HG03196 (cell line): ENCODE results near the gene SMAP1.
"Not testable (repeated sequence)": the region's sequence is repeated elsewhere in the genome, so short reads cannot be mapped to it uniquely, and the experiment has no call there.

Experiments
- ATAC-seq: cut with Tn5 transposase; IDR thresholded peaks from one replicate; pipeline ENCODE4 v1.9.1; 2021; ENCODE audit not compliant: unreplicated experiment

Gene SMAP1

DNA sequence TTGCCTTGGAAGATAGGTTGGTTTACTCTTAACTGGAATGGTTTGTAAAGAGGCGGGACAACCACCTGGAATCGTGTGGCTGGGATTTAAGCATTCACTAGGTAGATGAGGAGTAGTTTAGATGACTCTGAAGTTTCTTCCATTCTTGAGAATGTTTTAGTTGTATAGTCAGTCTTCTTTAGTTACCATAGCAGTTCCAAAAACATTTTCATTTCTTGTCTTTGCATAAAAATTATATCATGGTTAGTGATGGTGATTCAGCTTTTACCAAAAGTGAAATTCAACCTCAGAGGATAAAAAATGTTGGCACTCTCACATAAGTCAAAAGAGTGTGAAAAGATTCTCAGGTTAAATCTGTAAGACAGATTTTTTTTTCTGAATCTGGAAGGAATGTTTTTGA is 70.3 kb downstream of the SMAP1 start:
- ATAC-seq = no peak

DNA sequence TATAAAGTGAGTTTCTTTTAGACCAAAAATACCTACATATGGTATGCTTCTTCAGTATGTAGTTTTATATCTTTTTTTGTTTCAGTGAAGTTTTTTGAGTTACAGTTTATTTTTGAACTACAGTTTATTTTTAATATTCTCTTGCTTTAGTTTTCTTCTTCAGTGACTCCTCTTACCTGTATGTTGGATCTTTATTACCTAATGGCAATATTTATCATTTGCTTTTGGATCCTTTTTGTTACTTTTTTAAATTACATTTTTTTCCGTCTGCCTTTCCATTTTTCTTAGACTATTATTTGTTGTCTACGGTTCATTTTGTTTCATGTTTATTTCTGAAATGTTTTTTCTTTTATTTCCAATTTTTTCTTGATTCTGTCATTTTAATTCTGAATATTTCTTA is 71.9 kb downstream of the SMAP1 start:
- ATAC-seq = no peak

DNA sequence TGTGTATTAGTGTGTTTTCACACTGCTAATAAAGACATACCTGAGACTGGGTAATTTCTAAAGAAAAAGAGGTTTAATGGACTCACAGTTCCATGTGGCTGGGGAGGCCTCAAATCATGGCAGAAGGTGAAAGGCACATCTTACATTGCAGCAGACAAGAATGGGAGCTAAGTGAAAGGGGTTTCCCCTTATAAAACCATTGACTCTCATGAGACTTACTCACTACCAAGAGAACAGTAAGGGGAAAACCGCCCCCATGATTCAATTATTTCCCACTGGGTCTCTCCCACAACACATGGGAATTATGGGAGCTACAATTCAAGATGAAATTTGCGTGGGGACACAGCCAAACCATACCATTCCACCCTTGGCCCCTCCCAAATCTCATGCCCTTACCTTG is 73.1 kb downstream of the SMAP1 start:
- not testable (repeated sequence) for ATAC-seq

DNA sequence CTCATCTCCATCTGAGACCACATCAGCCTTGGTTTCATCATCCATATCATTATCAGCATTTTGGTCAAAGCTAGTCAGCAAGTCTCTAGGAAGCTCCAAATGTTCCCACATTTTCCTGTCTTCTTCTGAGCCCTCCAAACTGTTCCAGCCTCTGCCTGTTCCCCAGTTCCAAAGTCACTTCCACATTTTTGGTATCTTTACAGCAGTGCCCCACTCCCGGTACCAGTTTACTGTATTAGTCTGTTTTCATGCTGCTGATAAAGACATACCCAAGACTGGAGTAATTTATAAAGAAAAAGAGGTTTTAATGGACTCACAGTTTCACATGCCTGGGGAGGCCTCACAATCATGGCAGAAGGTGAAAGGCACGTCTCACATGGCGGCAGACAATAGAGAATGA is 74.8 kb downstream of the SMAP1 start:
- not testable (repeated sequence) for ATAC-seq

DNA sequence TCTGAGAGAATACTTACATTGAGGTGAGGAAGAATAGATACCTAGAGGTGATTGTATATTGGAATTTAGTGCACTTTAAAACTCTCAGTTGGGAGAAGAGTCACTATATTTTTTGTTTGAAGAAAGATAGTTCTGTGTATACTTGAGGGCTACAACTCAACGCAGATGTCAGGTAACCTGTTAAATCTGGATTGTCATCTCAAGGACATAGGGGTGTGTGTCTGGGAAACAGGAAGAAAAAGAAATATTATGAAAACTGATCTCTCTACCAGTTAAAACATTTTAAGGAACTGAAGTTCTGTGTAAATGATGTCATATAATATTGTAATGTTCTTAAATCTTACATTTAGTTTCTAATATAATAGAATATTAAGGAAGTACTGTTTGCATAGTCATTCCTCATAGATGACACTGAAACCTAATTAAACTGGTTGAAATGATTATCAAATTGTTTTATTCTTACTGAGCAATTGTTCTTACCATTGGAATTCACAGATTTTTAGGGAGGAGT is 86.2 kb downstream of the SMAP1 start:
- ATAC-seq = no peak

DNA sequence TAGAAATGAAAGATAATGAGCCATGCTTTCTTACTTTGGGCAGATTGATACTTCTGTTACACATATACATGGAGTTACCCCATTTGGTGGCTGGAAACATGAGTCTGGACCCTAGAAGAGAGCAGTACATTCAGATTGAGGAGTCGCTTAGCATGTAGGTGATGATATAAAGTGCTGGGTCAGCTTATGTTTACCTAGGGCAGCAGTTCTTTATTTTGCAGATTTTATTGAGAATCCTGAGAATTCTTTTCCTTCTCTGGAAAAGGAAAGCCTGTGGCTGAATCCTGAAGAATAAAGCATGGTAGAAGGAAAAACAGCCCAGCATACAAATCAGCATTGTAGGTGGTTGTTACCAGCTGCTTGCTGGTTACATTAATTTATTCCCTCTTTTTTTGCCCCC is 91.2 kb downstream of the SMAP1 start:
- ATAC-seq = no peak

DNA sequence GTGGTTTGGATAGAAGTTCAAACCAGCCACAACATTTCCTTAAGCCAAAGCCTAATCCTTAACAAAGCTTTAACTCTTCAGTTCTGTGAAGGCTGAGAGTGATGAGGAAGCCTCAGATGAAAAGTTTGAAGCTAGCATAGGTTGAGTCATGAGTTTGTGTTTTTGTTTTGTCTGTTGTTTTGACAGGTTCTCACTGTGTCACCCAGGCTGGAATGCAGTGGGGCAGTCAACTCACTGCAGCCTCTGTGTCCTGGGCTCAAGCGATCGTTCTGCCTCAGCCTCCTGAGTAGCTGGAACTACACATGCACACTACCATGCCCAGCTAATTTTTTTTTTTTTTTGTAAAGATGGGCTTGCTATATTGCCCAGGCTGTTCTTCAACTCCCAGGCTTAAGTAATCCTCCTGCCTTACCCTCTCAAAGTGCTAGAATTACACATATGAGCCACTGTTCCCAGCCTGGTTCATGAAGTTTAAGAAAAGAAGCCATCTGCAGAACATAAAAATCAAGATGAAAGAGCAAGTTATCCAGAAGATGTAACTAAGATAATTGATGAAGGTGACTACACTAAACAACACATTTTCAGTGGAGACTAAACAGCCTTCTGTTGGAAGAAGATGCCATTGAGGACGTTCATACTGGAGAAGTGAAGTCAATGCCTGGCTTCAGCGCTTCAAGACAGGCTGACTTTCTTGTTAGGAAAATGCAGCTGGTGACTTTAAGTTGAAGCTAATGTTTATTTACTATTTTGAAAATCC is 96.2 kb downstream of the SMAP1 start:
- ATAC-seq = no peak

DNA sequence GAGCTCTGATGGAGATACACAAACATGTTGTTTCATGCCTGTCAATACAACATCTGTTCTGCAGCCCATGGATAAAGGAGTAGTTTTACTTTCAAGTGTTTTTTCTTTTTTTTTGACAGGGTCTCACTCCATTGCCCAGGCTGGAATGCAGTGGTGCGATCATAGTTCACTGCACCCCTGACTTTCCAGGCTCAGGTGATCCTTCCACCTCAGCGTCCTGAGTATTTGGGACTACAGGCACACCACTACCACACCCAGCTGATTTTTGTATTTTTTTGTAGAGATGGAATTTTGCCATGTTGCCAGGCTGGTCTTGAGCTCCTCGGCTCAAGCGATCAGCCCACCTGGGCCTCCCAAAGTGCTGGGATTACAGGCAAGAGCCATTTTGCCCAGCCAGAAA is 97.0 kb downstream of the SMAP1 start:
- ATAC-seq = no peak

DNA sequence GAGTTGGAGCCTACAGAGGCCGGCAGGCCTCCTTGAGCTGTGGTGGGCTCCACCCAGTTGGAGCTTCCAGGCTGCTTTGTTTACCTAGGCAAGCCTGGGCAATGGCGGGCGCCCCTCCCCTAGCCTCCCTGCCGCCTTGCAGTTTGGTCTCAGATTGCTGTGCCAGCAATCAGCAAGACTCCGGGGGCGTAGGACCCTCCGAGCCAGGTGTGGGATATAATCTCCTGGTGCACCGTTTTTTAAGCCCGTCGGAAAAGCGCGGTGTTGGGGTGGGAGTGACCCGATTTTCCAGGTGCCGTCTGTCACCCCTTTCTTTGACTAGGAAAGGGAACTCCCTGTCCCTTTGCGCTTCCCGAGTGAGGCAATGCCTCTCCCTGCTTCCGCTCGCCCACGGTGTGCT is 103.7 kb downstream of the SMAP1 start:
- not testable (repeated sequence) for ATAC-seq

DNA sequence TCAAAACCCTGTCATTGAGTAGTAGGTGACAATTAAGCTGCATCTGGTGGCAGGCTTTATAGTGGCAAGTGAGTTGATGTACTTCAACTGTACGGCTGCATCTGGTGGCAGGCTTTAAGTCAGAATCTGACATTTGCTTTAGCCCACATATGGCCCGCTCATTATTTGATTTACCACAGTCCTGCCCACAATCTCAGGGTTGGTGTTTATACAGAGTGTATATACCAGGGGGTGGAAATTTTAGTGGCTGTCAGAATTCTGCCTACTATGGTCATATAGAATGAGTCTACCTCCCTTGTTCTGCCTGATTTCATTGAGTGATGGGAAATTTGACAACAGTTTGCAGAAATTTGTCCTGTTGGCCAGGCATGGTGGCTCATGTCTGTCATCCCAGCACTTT is 112.3 kb downstream of the SMAP1 start:
- no peak for ATAC-seq

DNA sequence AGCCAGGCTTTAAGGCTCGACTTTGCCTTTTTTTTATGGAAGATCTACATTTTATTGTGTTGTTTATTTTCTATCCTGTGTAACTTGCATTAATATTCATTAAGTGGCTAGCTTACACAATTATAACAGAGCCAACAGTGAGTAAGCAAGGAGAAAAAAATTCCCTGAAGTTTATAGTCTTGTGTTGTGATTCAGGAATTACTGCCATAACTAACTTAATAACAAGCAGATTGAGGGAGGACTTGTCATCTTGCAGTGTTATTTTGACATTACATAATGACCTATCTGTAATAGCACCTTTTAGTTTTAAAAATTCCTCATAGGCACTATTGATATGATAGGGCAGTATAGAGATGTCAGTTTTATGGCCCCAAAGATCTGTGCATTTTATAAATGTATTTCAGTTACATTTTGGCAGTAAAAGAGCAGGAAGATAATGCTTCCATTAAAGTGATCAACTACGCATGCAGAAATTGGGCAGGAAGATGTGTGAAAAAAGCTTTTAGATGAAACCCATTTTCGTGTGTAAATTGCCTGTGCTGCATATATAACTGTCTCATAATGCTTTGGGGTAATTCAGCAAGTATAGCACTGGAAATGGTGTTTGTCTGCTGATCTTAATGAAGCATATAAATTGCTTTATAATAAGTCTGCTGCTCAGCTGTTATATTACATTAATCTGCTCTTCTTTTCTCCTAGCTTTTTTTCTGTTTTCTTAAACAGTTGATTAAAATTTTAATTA is 123.0 kb downstream of the SMAP1 start:
- no peak for ATAC-seq

DNA sequence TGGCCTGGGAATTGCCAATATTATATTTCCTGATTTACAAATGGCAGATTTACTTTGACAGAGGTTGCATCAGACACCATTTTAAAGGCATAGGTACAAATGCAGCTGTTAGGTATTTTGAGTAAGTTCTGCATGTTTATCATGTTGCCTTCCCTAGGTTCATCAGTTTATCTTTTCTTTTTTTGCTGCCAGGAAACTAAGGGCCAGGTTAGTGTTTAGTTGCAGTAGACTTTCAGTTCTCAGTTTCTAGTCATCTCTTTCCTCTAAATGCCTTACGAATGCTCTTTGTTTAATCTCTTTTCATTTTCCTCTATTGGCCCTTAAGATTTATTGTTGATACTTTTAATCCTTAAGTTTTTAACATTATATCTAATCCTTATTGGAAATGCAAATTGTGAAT is 129.9 kb downstream of the SMAP1 start:
- ATAC-seq = peak; percentile 95

DNA sequence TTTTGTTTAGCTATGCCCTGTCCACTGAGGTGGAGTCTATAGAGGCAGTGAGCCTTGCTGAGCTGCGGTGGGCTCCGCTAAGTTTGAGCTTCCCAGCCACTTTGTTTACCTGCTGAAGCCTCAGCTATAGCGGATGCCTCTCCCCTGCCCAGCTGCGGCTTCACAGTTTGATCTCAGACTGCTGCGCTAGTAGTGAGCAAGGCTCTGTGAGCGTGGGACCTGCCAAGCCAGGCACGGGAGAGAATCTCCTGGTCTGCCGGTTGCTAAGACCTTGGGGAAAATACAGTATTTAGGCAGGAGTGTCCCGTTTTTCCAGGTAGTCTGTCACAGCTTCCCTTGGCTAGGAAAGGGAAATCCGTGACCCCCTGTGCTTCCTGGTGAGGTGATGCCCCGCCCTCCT is 138.4 kb downstream of the SMAP1 start:
- ATAC-seq = no peak

DNA sequence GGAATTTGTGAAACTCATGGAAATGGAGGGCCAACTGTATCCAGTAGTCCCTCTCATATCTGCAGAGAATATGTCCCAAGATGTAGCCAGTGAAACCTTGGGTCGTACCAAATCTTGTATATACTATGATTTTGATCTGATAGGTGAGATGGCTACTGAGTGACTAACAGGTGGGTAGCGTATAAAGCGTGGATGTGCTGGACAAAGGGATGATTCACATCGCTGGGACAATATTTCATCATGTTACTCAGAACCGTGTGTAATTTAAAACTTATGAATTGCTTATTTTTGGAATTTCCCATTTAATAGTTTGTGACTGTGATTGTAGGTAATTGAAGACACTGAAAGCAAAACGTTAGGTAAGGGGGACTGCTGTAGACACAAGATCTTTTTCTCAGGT is 144.1 kb downstream of the SMAP1 start:
- no peak for ATAC-seq

DNA sequence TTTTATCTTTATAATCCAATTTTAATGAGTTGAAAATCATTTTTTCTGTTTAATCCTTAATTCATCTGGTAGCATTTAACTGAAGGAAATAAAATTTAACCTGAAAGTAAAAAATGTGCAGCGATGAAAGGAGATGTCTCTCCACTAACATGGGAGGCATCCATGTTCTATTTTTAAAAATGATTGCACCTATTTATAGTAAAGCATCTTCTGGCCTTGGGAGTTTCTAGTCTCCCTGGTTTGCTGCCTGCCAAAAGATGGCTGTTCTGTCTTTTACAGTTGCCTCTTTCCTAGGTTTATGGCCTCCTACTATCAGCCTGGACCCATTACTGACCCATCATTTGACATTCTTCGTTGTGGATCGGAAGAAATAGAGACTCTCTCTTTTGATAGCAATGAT is 146.2 kb downstream of the SMAP1 start:
- ATAC-seq = no peak

DNA sequence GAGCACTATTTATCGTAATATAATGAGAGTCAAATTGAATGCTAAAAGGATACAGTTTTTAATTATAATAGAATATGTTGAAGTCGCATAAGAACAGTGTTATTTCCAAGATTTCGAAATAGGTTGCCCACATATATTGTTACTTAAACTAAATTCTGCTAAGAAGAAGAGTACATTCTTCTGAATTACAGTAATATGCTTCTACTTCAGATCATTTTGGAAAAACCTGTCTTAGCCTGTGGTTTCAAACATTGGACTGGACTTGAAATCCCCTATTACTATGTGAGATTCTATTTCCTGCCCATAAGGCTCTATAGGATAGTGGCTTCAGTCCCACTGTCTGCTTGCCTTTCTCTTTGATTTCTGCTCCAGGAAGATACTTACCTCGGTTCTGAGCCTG is 152.0 kb downstream of the SMAP1 start:
- ATAC-seq = no peak

DNA sequence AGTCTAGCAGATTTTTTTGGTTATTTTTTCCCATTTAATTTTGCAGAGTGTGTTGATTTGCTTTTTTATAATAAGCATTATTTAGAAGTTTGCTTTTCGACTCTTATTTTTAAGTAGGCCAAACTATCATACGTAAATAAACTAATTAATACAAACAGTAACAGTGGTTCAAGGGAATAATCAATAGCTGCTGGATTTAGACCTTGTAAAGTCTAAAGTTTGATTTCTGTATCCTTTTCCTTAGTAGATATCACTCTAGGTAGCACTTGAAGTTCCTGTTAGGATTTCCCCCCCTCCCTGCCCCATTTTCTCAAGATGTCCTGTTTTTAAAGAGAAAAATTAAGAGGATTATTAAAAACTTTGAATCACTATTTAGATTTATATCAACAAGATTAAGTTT is 153.1 kb downstream of the SMAP1 start:
- ATAC-seq = no peak

DNA sequence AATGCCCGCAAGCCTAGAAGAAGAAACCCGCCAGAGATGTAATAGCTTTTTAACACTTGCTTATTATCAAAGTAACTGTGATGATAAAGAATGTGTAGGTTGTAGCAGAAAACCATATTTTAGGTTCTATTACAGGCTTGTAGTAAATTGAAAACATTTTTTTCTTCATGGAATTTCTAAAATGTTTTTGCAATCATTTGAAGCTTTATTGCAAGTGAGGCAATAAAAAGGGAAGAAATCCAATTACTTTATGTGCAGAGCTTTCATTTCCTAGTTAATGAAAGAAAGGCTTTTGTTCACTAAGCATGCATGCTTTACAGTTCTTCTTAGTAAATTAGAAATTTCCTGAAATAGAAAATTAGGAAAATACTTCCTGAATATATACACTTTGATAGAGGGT is 154.1 kb downstream of the SMAP1 start:
- ATAC-seq = no peak

DNA sequence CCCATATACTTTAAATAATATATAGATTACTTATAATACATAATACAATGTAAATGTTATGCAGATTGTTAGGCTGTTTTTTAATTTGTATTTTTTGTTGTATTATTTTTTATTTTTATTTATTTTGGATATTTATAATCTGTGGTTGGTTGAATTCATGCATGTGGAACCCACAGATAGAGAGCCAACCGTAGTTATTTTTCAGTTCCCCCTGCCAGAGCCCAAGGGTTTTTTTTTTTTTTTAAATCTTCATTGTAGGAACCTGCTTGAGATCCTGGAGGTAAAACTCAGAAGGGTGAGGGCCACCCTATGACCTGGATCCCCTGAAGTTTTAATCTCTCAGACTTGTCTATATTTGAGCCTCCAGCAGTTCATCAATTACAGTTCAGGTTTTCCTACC is 156.0 kb downstream of the SMAP1 start:
- ATAC-seq = no peak

DNA sequence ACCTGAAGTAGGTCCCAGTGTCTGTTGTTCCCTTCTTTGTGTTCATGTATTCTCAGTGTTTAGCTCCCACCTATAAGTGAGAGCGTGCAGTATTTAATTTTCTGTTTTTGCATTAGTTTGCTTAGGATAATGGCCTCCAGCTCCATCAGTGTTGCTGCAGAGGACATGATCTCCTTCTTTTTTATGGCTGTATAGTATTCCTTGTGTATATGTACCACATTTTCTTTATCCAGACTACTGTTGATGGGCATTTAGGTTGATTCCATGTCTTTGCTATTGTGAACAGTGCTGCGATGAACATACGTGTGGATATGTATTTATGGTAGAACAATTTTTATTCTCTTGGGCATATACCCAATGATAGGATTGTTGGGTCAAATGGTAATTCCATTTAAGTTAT is 163.7 kb downstream of the SMAP1 start:
- no peak for ATAC-seq

DNA sequence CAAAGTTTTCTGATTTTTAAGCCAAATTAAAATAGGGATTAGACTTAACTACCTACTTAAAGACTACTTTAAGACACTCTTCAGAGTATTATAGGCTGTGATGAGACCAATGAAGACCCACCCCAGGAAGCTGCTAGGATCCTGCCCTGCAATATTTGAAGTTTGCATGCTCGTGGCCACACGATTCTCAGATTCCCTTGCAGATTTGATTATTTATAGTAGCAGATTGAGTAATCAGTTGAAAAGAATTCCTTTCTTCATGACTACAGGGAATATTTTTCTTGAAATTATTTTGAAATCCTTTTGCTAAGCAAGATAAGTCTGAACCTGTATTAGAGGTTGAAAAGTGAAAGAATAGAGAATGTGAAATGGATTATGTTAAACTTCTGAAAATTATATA is 166.8 kb downstream of the SMAP1 start:
- ATAC-seq = no peak

DNA sequence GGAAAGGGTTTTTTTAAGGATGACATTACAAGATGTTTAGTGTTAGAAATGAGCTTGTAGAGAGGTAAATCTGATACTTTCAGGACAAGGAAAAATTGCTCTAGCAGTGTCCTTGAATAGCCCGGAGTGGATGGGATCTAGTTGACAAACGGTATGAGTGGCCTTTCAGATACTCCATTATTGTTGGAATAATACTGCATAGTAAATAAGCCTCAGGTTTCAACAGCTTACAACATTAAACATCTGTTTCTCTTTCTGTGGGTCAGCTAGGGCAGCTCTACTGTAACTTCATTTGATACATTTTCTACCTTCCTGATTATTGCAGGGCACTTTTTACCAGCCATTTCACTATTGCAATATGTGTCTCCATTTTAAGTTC is 171.2 kb downstream of the SMAP1 start:
- no peak for ATAC-seq
